HG03565 (cell line): ENCODE results near the gene RERE.

Source experiments
- ATAC-seq: cut with Tn5 transposase; IDR thresholded peaks from one replicate; pipeline ENCODE4 v1.9.1; 2021; ENCODE audit warnings: mild to moderate bottlenecking, moderate library complexity; ENCODE audit not compliant: unreplicated experiment

Gene RERE

GRCh38 chr1:8374356-8374755 is 443.1 kb downstream of the RERE start:
- no peak for ATAC-seq

- ATAC-seq, result no peak
Measured at GRCh38 chr1:8373581-8374241, 443.7 kb downstream of the RERE start.

GRCh38 chr1:8373125-8373524 is 444.3 kb downstream of the RERE start:
- ATAC-seq, result no peak

- no peak for ATAC-seq
Measured at GRCh38 chr1:8371372-8371991, 446.0 kb downstream of the RERE start.

- no peak for ATAC-seq
Measured at GRCh38 chr1:8370905-8371315, 446.5 kb downstream of the RERE start.

- ATAC-seq, result no peak
Measured at GRCh38 chr1:8370046-8370881, 447.2 kb downstream of the RERE start.

- ATAC-seq, result no peak
Measured at GRCh38 chr1:8368956-8369639, 448.3 kb downstream of the RERE start.

GRCh38 chr1:8367571-8368194 is 449.8 kb downstream of the RERE start:
- ATAC-seq, result no peak

- ATAC-seq, result no peak
Measured at GRCh38 chr1:8365661-8366362, 451.6 kb downstream of the RERE start.

GRCh38 chr1:8364528-8365442 is 452.7 kb downstream of the RERE start:
- no peak for ATAC-seq

- ATAC-seq, result no peak
Measured at GRCh38 chr1:8363767-8364301, 453.6 kb downstream of the RERE start.

- ATAC-seq, result no peak
Measured at GRCh38 chr1:8363186-8363766, 454.2 kb downstream of the RERE start.

GRCh38 chr1:8362701-8363101 is 454.7 kb downstream of the RERE start:
- no peak for ATAC-seq

- ATAC-seq, result no peak
Measured at GRCh38 chr1:8361198-8361849, 456.1 kb downstream of the RERE start.

- ATAC-seq, result no peak
Measured at GRCh38 chr1:8360493-8361197, 456.8 kb downstream of the RERE start.

- no peak for ATAC-seq
Measured at GRCh38 chr1:8359617-8360481, 457.6 kb downstream of the RERE start.
